SH-SY5Y (cell line): ENCODE results near the gene IGFN1.

Source experiments
- GATA2 ChIP-seq: IDR thresholded peaks from 2 replicates; pipeline ENCODE4 v1.6.1; 2011; ENCODE audit warnings: mild to moderate bottlenecking, low read depth, low read length
- GATA3 ChIP-seq: IDR thresholded peaks from 2 replicates; pipeline ENCODE4 v1.6.1; 2011; ENCODE audit warnings: low read depth, mild to moderate bottlenecking, low read length, moderate library complexity

DNA sequence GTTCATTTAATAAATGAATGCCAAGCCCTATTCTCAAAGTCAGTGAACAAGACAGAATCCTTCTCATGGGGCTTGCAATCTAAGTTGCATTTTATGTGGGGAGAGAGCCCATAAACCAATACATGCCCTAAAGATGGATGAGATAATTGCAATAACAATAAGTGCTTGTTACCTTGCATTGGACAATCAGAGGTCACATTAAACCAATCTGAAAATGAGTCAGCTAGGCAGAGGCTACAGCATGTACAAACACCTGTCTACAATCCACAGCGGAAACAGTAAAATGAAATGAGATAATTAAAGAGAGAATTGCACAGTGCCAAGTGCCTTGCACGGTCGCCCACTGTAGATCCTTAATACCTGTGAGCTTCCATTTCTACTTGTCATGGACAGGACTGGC is 7.4 kb upstream of the IGFN1 start:
- TF ChIP-seq GATA3 (no peak), GATA2 (no peak)
